NB4 (cell line): ENCODE measurements around the gene ANKRD66.

Experiments used
- CTCF ChIP-seq: IDR thresholded peaks from one replicate; pipeline ENCODE4 v1.5.1; 2012; ENCODE audit warnings: low read depth, low read length
- POLR2A ChIP-seq: IDR thresholded peaks from 2 replicates; pipeline ENCODE4 v1.6.1; 2011; ENCODE audit warnings: mild to moderate bottlenecking; ENCODE audit not compliant: insufficient read length; ENCODE audit errors: extremely low read depth

- TF ChIP-seq CTCF (no peak), POLR2A (no peak)
Measured at GRCh38 chr6:46720401-46720800, 26.3 kb upstream of the ANKRD66 start.
